ENCODE results near the gene MEI1. TPM values are rescaled to one million over a fixed set of nuclear protein-coding genes. Genes with fewer than 3 reads are reported as not detected.
A peak's percentile ranks its signal among the peaks of the same experiment; 100 is the strongest.
"Not testable (repeated sequence)": the region's sequence is repeated elsewhere in the genome, so short reads cannot be mapped to it uniquely, and the experiment has no call there.

Gene MEI1
- total RNA-seq, 5 donors from 2014 or later (not counting 1 experiment from before 2014, with no cell fraction given), result 52.7 to 89.2 (median 72.9) TPM

- Histone ChIP-seq H3K9me3 (no peaks in the 10 kb centered on the region), H3K36me3 (ENCODE audit: control insufficient read depth in 2 of 2, extremely low read depth in 1 of 2, insufficient read depth in 1 of 2, low read length in 1 of 2) (no peaks in the 10 kb centered on the region), H3K4me1 (ENCODE audit: control insufficient read depth in 1 of 2, extremely low read depth in 1 of 2, insufficient read depth in 2 of 2, low read length in 2 of 2) (no peaks in the 10 kb centered on the region), H3K27ac (ENCODE audit: low read length) (no peak overlapping the region), H3K4me3 (ENCODE audit: control insufficient read depth in 1 of 2, extremely low read depth in 1 of 2, low read length in 1 of 2) (no peak overlapping the region), H3K27me3 (replicated peaks in 1 of 2; ENCODE audit: control insufficient read depth in 2 of 2, extremely low read depth in 1 of 2, insufficient read depth in 2 of 2, low read length in 1 of 2) (peaks cover 0 to 8% of the 10 kb centered on the region in 2 experiments)
- ChIA-PET POLR2A (interaction anchor here in 1 of 2 donors (0.6 kb wide), 1 partner anchor 1682 kb away, joined by 4 read pairs; no protein-coding TSS in a partner anchor), CTCF (no interaction called here)
- H3K27me3 Mint-ChIP-seq, result peaks cover 0 to 7% of the 10 kb centered on the region in 2 donors
- no peak for DNase-seq
- no peaks in the 10 kb centered on the region for H3K9me3 Mint-ChIP-seq
- 75% methylated on average over 2 of the region's 9 CpGs for WGBS (ENCODE audit: insufficient coverage)
- no peaks in the 10 kb centered on the region for H3K4me1 Mint-ChIP-seq
- no peak overlapping the region for H3K27ac Mint-ChIP-seq
- H3K4me3 Mint-ChIP-seq, result no peak overlapping the region
- ATAC-seq (replicated peaks in 1 of 4), result no peak
- no peaks in the 10 kb centered on the region for H3K36me3 Mint-ChIP-seq
These were observed 26.3 kb downstream of the MEI1 start for GRCh38 chr22:41725510-41726110.

- H3K9me3 Mint-ChIP-seq, result no peaks in the 10 kb centered on the region
- Histone ChIP-seq H3K36me3 (ENCODE audit: control insufficient read depth in 2 of 2, extremely low read depth in 1 of 2, insufficient read depth in 1 of 2, low read length in 1 of 2) (no peaks in the 10 kb centered on the region), H3K4me1 (ENCODE audit: control insufficient read depth in 1 of 2, extremely low read depth in 1 of 2, insufficient read depth in 2 of 2, low read length in 2 of 2) (no peaks in the 10 kb centered on the region), H3K27ac (ENCODE audit: low read length) (no peak overlapping the region), H3K4me3 (ENCODE audit: control insufficient read depth in 1 of 2, extremely low read depth in 1 of 2, low read length in 1 of 2) (no peak overlapping the region), H3K9me3 (no peaks in the 10 kb centered on the region), H3K27me3 (replicated peaks in 1 of 2; ENCODE audit: control insufficient read depth in 2 of 2, extremely low read depth in 1 of 2, insufficient read depth in 2 of 2, low read length in 1 of 2) (peaks cover 0 to 3% of the 10 kb centered on the region in 2 experiments)
- H3K4me3 Mint-ChIP-seq, result no peak overlapping the region
- no peak overlapping the region for H3K27ac Mint-ChIP-seq
- ChIA-PET CTCF (no interaction called here), POLR2A (no interaction called here)
- H3K4me1 Mint-ChIP-seq, result no peaks in the 10 kb centered on the region
- no peaks in the 10 kb centered on the region for H3K27me3 Mint-ChIP-seq
- WGBS (ENCODE audit: insufficient coverage), result no CpG with 5 or more reads among the region's 2 CpGs
- H3K36me3 Mint-ChIP-seq, result no peaks in the 10 kb centered on the region
- ATAC-seq (replicated peaks in 1 of 4) (no peak), DNase-seq (no peak)
These were observed 32.3 kb downstream of the MEI1 start for GRCh38 chr22:41731609-41732008.

GRCh38 chr22:41732096-41732772 lies 32.9 kb downstream of the MEI1 start:
- DNase-seq (no peak), ATAC-seq (replicated peaks in 1 of 4) (no peak)
- 94% methylated on average over 5 of the region's 7 CpGs for WGBS (ENCODE audit: insufficient coverage)
- H3K9me3 Mint-ChIP-seq, result no peaks in the 10 kb centered on the region
- Histone ChIP-seq H3K4me3 (ENCODE audit: control insufficient read depth in 1 of 2, extremely low read depth in 1 of 2, low read length in 1 of 2) (no peak overlapping the region), H3K4me1 (ENCODE audit: control insufficient read depth in 1 of 2, extremely low read depth in 1 of 2, insufficient read depth in 2 of 2, low read length in 2 of 2) (no peaks in the 10 kb centered on the region), H3K9me3 (no peaks in the 10 kb centered on the region), H3K27me3 (replicated peaks in 1 of 2; ENCODE audit: control insufficient read depth in 2 of 2, extremely low read depth in 1 of 2, insufficient read depth in 2 of 2, low read length in 1 of 2) (peaks cover 0 to 3% of the 10 kb centered on the region in 2 experiments), H3K36me3 (ENCODE audit: control insufficient read depth in 2 of 2, extremely low read depth in 1 of 2, insufficient read depth in 1 of 2, low read length in 1 of 2) (no peaks in the 10 kb centered on the region), H3K27ac (ENCODE audit: low read length) (no peak overlapping the region)
- CTCF ChIA-PET, result interaction anchor here in 1 of 2 donors (0.6 kb wide), 1 partner anchor 180 kb away, joined by 3 read pairs; no protein-coding TSS in a partner anchor
- H3K27me3 Mint-ChIP-seq, result peaks cover 0 to 2% of the 10 kb centered on the region in 2 donors
- no peak overlapping the region for H3K4me3 Mint-ChIP-seq
- H3K36me3 Mint-ChIP-seq, result no peaks in the 10 kb centered on the region
- no peak overlapping the region for H3K27ac Mint-ChIP-seq
- POLR2A ChIA-PET, result no interaction called here
- no peaks in the 10 kb centered on the region for H3K4me1 Mint-ChIP-seq

- H3K9me3 Mint-ChIP-seq; H3K36me3 Mint-ChIP-seq; H3K9me3 ChIP-seq; H3K4me3 Mint-ChIP-seq; POLR2A ChIA-PET; H3K27ac ChIP-seq (ENCODE audit: low read length); ATAC-seq (replicated peaks in 1 of 4); H3K4me3 ChIP-seq (ENCODE audit: control insufficient read depth in 1 of 2, extremely low read depth in 1 of 2, low read length in 1 of 2); DNase-seq; H3K27me3 Mint-ChIP-seq; H3K27ac Mint-ChIP-seq; H3K36me3 ChIP-seq (ENCODE audit: control insufficient read depth in 2 of 2, extremely low read depth in 1 of 2, insufficient read depth in 1 of 2, low read length in 1 of 2); H3K4me1 ChIP-seq (ENCODE audit: control insufficient read depth in 1 of 2, extremely low read depth in 1 of 2, insufficient read depth in 2 of 2, low read length in 2 of 2); H3K4me1 Mint-ChIP-seq; H3K27me3 ChIP-seq (replicated peaks in 1 of 2; ENCODE audit: control insufficient read depth in 2 of 2, extremely low read depth in 1 of 2, insufficient read depth in 2 of 2, low read length in 1 of 2): not testable (repeated sequence)
- CTCF ChIA-PET, result interaction anchor here in 1 of 2 donors (0.6 kb wide), 1 partner anchor 179 kb away, joined by 3 read pairs; no protein-coding TSS in a partner anchor
- 100% methylated on average over 3 of the region's 4 CpGs for WGBS (ENCODE audit: insufficient coverage)
These were observed 33.9 kb downstream of the MEI1 start for GRCh38 chr22:41733241-41733640.

- no peaks in the 10 kb centered on the region for H3K36me3 ChIP-seq (ENCODE audit: control insufficient read depth in 2 of 2, extremely low read depth in 1 of 2, insufficient read depth in 1 of 2, low read length in 1 of 2)
These were observed 40.3 kb downstream of the MEI1 start for GRCh38 chr22:41739576-41739975.

GRCh38 chr22:41742918-41743317 lies 43.6 kb downstream of the MEI1 start:
- no peak for DNase-seq
- peaks cover 0 to 4% of the 10 kb centered on the region in 2 experiments for H3K4me1 ChIP-seq (ENCODE audit: control insufficient read depth in 1 of 2, extremely low read depth in 1 of 2, insufficient read depth in 2 of 2, low read length in 2 of 2)
- Mint-ChIP-seq H3K36me3 (no peaks in the 10 kb centered on the region), H3K4me3 (no peak overlapping the region), H3K9me3 (no peaks in the 10 kb centered on the region), H3K4me1 (peaks cover 0 to 9% (median 7%) of the 10 kb centered on the region in 3 donors), H3K27me3 (peaks cover 0 to 5% of the 10 kb centered on the region in 2 donors), H3K27ac (no peak overlapping the region)
- H3K4me3 ChIP-seq (ENCODE audit: control insufficient read depth in 1 of 2, extremely low read depth in 1 of 2, low read length in 1 of 2), result no peak overlapping the region
- no peaks in the 10 kb centered on the region for H3K9me3 ChIP-seq
- H3K36me3 ChIP-seq (ENCODE audit: control insufficient read depth in 2 of 2, extremely low read depth in 1 of 2, insufficient read depth in 1 of 2, low read length in 1 of 2), result no peaks in the 10 kb centered on the region
- ATAC-seq (replicated peaks in 1 of 4), result no peak
- WGBS (ENCODE audit: insufficient coverage), result 73% methylated on average over 5 of the region's 6 CpGs
- CTCF ChIA-PET, result no interaction called here
- POLR2A ChIA-PET, result no interaction called here
- H3K27me3 ChIP-seq (replicated peaks in 1 of 2; ENCODE audit: control insufficient read depth in 2 of 2, extremely low read depth in 1 of 2, insufficient read depth in 2 of 2, low read length in 1 of 2), result peaks cover 0 to 8% of the 10 kb centered on the region in 2 experiments
- H3K27ac ChIP-seq (ENCODE audit: low read length), result no peak overlapping the region

More at GRCh38 chr22:41739576-41739975, 40.3 kb downstream of the MEI1 start:
- ChIA-PET CTCF (no interaction called here), POLR2A (no interaction called here)
- H3K4me1 Mint-ChIP-seq, result peaks cover 0 to 4% (median 4%) of the 10 kb centered on the region in 3 donors
- DNase-seq (no peak), ATAC-seq (replicated peaks in 1 of 4) (no peak)
- peaks cover 0 to 2% of the 10 kb centered on the region in 2 donors for H3K27me3 Mint-ChIP-seq
- no peak overlapping the region for H3K27ac ChIP-seq (ENCODE audit: low read length)
- H3K36me3 Mint-ChIP-seq, result no peaks in the 10 kb centered on the region
- no peaks in the 10 kb centered on the region for H3K9me3 Mint-ChIP-seq
- H3K4me3 ChIP-seq (ENCODE audit: control insufficient read depth in 1 of 2, extremely low read depth in 1 of 2, low read length in 1 of 2), result no peak overlapping the region
- 67% methylated on average over 1 of the region's 3 CpGs for WGBS (ENCODE audit: insufficient coverage)
- no peak overlapping the region for H3K4me3 Mint-ChIP-seq
- H3K27me3 ChIP-seq (replicated peaks in 1 of 2; ENCODE audit: control insufficient read depth in 2 of 2, extremely low read depth in 1 of 2, insufficient read depth in 2 of 2, low read length in 1 of 2), result peaks cover 0 to 4% of the 10 kb centered on the region in 2 experiments
- H3K4me1 ChIP-seq (ENCODE audit: control insufficient read depth in 1 of 2, extremely low read depth in 1 of 2, insufficient read depth in 2 of 2, low read length in 2 of 2), result no peaks in the 10 kb centered on the region
- H3K9me3 ChIP-seq, result no peaks in the 10 kb centered on the region
- peak overlapping the region in 1 of 2 donors; percentile 7 for H3K27ac Mint-ChIP-seq
